A549 treated with Mapracorat at 1 μM for 4 hours (cell line): Measurements from ENCODE around the gene TCIRG1. TPM values are rescaled to one million over a fixed set of nuclear protein-coding genes. Genes with fewer than 3 reads are reported as not detected.

Experiments
- total RNA-seq: library from RNA; stranded (reverse); fragments of 200-300 nt; extraction: Qiagen RNA extraction; gene quantifications from 5 replicates; pipeline ENCODE4 v1.2.3, GENCODE V29; 2022

Gene TCIRG1, protein sequence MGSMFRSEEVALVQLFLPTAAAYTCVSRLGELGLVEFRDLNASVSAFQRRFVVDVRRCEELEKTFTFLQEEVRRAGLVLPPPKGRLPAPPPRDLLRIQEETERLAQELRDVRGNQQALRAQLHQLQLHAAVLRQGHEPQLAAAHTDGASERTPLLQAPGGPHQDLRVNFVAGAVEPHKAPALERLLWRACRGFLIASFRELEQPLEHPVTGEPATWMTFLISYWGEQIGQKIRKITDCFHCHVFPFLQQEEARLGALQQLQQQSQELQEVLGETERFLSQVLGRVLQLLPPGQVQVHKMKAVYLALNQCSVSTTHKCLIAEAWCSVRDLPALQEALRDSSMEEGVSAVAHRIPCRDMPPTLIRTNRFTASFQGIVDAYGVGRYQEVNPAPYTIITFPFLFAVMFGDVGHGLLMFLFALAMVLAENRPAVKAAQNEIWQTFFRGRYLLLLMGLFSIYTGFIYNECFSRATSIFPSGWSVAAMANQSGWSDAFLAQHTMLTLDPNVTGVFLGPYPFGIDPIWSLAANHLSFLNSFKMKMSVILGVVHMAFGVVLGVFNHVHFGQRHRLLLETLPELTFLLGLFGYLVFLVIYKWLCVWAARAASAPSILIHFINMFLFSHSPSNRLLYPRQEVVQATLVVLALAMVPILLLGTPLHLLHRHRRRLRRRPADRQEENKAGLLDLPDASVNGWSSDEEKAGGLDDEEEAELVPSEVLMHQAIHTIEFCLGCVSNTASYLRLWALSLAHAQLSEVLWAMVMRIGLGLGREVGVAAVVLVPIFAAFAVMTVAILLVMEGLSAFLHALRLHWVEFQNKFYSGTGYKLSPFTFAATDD
- total RNA-seq, result 76.8 to 164 TPM (median 133 TPM) in 5 replicates

GRCh38 chr11:68038718-68039525, at the start of gene TCIRG1:
Gene TCIRG1 (plus strand): TSS chr11:68039025. CDS start chr11:68041272, 2,247 bp downstream.

GRCh38 chr11:68003846-68004550, 34.8 kb upstream of the TCIRG1 start, which contains the start of gene UNC93B1:
Gene UNC93B1 (minus strand): TSS chr11:68004097. CDS start chr11:68004043, 54 bp downstream.

DNA sequence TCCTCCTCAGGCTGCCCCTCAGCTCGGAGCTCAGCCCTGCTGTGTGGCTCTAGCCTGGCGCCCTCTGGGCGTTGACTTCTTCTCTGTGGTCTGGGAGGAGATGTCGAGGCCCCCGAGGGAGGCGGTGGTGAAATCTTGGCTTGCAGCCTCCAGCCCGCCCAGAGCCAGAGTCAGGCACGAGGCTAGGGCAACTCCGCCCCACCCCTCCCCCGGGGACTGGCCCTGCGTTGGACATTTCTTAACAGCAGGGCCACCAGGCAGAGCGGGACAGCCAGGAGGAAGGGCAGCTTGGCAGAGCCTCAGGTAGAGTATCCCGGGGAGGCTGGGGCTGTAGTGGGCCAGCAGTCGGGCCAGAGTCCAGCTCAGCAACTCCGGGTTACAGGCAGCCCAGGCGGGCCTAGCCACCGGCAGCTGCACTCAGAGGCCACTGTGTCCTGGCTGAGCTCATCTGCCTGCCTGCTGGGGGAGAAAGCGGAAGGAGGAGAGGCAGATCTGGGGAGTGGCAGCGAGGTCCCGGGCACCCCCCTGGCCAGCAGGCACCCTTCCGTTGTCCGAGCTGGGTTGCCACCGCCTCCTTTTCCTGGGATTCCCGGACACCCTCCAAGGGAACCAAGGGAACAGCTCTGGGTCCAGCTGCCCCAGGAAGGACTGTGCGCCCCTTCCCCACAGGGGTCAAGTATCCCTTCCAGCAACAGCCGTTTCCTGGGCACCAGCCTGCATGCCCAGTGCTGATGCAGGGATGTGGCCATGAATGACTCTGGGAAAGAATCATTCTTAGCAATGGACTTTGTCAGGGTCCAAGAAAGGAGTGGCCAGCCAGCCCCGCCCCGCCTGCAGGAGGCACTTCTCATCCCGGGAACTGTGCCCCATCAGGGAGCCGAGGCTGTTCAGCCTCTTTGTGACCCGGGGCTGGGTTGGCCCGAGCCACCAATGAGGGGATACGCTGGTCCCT, 28.5 kb upstream of the TCIRG1 start, which contains the start of gene ALDH3B1:
ALDH3B1 (plus strand) TSS at position 238 of the 952 bp plus-strand sequence. CDS start 4,971 bp downstream, outside the sequence.

DNA sequence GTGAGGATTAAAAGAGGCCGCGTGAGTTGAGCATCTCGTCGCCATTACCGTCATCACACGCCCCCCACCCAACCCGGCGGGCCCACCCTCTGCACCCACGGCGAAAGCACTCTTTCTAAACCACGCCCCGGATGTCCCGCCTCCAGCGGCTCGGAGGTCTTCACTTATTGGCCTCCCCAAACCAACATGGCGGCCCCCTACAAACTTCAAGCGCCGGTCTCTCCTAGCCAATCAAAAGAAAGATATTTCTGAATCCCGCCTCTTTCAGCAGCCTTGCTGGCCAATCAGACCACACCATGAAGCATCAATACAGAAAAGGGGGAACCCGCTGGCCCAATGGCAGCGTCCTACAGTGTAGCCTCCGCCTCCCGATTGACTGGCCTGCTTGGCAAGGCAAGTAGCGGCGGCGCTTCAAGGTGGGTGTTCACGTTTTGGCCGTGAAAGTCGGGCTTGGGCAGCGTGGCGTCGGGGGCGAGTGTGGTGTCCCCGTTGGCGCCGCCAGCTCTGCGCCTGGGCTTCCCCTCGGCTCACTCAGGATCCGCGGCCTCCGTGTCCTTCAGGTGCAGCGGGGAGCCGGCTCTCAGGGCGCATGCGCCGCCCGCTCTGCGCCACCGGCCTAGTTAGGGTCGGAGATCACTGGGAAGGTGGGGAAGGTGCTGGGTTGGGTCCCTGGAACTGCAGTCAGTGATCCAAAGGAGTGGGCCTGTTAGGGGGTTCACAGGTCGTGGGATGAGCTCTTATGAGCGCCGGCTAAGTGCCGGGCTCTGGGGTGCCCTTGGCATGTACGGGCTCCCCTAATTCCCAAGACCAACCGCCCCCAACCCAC, 8.3 kb upstream of the TCIRG1 start, which contains the start of gene NDUFS8:
NDUFS8 (plus strand) TSS at position 364 of the 826 bp plus-strand sequence. CDS start 1,471 bp downstream, outside the sequence.

Other genes starting within 250 kb of the TCIRG1 start
- 58.0 to 88.7 TPM (median 83.0 TPM) in 5 replicates for gene UNC93B1, start 34.9 kb upstream of the TCIRG1 start, total RNA-seq
- gene ALDH3B1, start 28.7 kb upstream of the TCIRG1 start, total RNA-seq, result 119 to 141 TPM (median 133 TPM) in 5 replicates
- 270 to 372 TPM (median 353 TPM) in 5 replicates for gene NDUFS8, start 8.3 kb upstream of the TCIRG1 start, total RNA-seq
- gene CHKA, start 82.4 kb downstream of the TCIRG1 start, total RNA-seq, result 31.4 to 37.8 TPM (median 36.2 TPM) in 5 replicates
- 19.8 to 24.0 TPM (median 21.6 TPM) in 5 replicates for gene KMT5B, start 174.3 kb downstream of the TCIRG1 start, total RNA-seq
- gene C11orf24, start 232.9 kb downstream of the TCIRG1 start, total RNA-seq, result 56.1 to 62.8 TPM (median 58.4 TPM) in 5 replicates